Ishikawa (cell line): ENCODE measurements around the gene TCHP.

Experiments
- CEBPB ChIP-seq: IDR thresholded peaks from 2 replicates; pipeline ENCODE4 v1.6.1; 2012
- MAX ChIP-seq: IDR thresholded peaks from 2 replicates; pipeline ENCODE4 v1.6.1; 2012
- RAD21 ChIP-seq: IDR thresholded peaks from 2 replicates; pipeline ENCODE4 v1.6.1; 2012; ENCODE audit warnings: low read depth
- TF ChIP-seq, protein P1 (sequence below): IDR thresholded peaks from 2 replicates; pipeline ENCODE4 v1.6.1; 2012; ENCODE audit warnings: low read depth, mild to moderate bottlenecking

DNA sequence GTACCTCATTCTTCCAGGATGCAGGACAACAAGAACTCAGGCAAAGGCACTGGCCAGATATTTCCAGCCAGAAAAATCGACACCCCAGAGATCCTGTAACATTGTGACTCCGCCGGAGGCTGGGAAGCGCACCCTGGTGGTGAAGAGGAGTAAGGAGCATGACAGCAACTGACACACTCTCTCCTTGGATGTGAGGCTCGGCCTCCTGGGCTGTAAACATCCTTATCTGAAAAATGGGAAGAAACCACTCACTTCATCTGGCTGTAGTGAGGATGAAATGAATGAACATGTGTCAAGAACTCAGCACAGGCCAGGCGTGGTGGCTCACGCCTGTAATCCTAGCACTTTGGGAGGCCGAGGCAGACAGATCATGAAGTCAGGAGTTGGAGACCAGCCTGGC lies 27.5 kb downstream of the TCHP start:
- TF ChIP-seq RAD21 (peak; percentile 47; the same call in 1 of the 2 replicates), CEBPB (no peak), MAX (no peak)
- TF ChIP-seq, protein P1, sequence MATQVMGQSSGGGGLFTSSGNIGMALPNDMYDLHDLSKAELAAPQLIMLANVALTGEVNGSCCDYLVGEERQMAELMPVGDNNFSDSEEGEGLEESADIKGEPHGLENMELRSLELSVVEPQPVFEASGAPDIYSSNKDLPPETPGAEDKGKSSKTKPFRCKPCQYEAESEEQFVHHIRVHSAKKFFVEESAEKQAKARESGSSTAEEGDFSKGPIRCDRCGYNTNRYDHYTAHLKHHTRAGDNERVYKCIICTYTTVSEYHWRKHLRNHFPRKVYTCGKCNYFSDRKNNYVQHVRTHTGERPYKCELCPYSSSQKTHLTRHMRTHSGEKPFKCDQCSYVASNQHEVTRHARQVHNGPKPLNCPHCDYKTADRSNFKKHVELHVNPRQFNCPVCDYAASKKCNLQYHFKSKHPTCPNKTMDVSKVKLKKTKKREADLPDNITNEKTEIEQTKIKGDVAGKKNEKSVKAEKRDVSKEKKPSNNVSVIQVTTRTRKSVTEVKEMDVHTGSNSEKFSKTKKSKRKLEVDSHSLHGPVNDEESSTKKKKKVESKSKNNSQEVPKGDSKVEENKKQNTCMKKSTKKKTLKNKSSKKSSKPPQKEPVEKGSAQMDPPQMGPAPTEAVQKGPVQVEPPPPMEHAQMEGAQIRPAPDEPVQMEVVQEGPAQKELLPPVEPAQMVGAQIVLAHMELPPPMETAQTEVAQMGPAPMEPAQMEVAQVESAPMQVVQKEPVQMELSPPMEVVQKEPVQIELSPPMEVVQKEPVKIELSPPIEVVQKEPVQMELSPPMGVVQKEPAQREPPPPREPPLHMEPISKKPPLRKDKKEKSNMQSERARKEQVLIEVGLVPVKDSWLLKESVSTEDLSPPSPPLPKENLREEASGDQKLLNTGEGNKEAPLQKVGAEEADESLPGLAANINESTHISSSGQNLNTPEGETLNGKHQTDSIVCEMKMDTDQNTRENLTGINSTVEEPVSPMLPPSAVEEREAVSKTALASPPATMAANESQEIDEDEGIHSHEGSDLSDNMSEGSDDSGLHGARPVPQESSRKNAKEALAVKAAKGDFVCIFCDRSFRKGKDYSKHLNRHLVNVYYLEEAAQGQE = no peak
